CD4-positive, alpha-beta T cell treated with Interleukin-12 subunit alpha and Interleukin-12 subunit beta, for 1 hour (primary cell): ENCODE results near the gene AIG1.

Experiments used
- DNase-seq: peaks from one replicate; pipeline ENCODE4 v3.0.0-alpha.2; 2020

AIG1 gene

GRCh38 chr6:143098054-143098671, 37.5 kb downstream of the AIG1 start:
- DNase-seq, result peak; percentile 35

GRCh38 chr6:143099647-143100046, 39.0 kb downstream of the AIG1 start:
- DNase-seq, result no peak

GRCh38 chr6:143100429-143100828, 39.7 kb downstream of the AIG1 start:
- no peak for DNase-seq

GRCh38 chr6:143103916-143104315, 43.2 kb downstream of the AIG1 start:
- no peak for DNase-seq

- no peak for DNase-seq
Measured at GRCh38 chr6:143107440-143107839, 46.8 kb downstream of the AIG1 start.

- no peak for DNase-seq
Measured at GRCh38 chr6:143107911-143108761, 47.4 kb downstream of the AIG1 start.

DNA sequence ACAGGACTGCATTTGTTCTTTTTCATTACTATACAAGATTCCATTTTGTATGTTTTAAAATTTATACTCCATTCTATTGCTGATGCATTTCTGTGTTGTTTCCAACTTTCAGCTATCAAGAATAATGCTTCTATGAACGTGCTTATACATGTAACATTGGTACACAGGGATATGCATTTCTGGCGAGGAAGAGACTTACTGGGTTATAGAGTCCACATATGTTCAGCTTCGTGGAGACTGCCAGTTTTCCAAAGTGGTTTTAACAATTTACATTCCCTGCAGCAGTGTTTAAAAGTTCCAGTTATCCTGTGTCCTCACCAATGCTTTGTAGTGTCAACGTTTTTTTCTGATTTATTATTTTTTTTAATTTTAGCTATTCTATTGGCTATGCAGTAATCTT, 48.5 kb downstream of the AIG1 start:
- DNase-seq, result no peak

DNA sequence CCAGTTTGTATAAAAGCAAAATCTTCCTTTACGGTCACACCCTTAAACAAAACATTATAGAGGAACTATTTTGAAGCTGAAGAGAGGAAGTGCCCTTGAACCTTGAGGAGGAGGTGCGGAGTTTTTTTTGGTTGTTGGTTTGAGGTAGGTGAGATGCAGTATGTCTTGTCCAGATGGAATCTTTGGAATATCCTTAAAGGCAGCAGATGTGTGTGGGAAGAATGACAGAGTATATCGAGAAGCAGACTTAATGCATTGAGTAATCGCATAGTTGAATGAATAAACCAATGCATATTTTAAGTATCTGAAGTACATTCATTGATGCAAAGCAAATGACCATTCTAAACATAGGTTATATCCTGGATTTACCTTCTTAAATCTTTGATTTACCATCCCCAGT, 49.9 kb downstream of the AIG1 start:
- no peak for DNase-seq

DNA sequence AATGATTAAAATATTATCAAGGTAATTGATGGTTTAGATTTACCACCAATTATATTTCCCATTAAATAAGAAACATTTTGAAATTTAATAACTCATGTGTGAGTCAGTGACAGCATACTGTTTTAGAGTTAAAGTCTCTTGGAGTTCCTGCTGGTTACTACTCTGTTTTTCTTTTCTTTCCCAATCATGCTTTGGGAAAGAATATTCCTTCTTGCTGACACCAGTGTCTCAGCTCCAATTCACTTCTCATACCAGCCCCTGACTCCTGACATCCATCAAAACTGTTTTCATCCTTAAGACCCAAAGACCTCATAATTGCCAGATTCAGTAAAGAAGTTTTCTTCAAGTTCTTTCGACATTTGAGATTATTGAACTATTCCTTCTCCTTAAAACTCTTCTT, 50.3 kb downstream of the AIG1 start:
- DNase-seq, result no peak

GRCh38 chr6:143111443-143111842, 50.8 kb downstream of the AIG1 start:
- no peak for DNase-seq

GRCh38 chr6:143112084-143112768, 51.5 kb downstream of the AIG1 start:
- no peak for DNase-seq

- no peak for DNase-seq
Measured at GRCh38 chr6:143112837-143113236, 52.1 kb downstream of the AIG1 start.

DNA sequence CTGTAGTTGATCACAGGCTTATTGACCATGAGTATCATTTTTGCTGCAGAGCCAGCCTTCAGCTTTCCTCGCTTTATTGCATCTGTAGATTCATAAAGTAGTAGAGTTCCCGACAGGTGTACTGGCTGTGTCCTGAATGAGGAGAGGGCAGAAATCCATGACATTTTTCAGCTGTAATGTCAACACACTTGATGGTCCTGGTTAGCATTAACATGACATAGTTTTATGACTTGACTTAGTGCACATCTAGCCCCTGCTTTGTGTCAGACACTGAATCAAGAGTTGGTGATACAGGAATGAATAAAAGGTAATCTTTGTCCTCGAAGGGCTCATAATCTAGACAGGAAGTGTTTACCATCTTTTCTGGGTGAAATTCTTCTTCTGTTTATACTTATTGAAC, 55.0 kb downstream of the AIG1 start:
- no peak for DNase-seq

GRCh38 chr6:143117108-143117507, 56.4 kb downstream of the AIG1 start:
- no peak for DNase-seq

GRCh38 chr6:143119260-143119659, 58.6 kb downstream of the AIG1 start:
- no peak for DNase-seq

DNA sequence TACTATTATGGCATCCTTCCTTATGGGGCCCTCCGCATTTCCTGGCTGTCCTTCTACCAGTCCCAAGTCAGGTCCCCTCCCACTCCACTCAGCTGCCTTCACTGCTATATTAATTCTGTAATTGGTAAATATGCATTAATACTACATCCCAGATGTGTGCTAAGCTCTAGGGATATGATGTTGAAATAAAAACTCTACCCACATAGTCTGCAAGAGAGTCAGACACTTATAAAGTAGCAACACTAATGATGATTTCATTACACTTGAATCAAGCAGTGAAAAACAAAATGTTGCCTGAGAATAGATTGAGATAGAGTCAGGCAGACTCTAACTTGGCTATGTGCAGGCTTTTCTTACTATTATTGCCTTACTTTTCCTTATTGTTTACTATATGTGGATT, 62.4 kb downstream of the AIG1 start:
- no peak for DNase-seq

- no peak for DNase-seq
Measured at GRCh38 chr6:143123941-143124340, 63.3 kb downstream of the AIG1 start.

GRCh38 chr6:143125455-143125854, 64.8 kb downstream of the AIG1 start:
- no peak for DNase-seq

DNA sequence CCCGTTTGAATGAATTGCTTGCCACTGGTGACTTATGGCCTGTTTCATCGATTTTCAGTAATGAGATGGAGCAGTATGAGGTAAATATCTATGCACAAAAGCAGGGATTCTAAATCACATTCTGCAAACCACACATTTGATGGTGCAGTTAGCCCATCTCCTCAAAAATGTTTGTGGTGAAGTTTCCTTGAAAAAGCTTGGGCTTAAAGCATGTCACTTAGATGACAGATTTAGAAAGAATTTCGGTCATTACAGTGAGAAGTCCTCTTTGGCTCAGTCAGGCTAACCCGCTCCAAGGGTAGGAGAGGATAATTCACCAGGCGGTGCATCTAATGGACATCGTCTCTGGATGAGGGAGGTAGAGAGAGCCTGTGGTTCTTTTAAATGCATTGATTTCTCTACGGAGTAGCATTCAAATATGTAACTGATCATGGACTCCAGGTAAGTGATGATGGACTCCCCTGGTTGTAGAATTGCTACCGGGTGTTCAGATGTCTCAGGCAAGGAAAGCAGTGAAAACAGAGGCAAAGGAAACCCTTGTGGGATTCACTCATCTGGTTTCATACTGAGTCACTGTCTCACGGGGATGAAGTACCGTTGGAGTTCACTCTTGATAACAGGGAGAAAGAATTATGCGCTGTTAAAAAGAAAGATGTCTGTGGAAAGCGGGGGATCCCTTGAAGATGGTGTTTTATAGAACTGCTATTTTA, 65.3 kb downstream of the AIG1 start:
- DNase-seq, result no peak

DNA sequence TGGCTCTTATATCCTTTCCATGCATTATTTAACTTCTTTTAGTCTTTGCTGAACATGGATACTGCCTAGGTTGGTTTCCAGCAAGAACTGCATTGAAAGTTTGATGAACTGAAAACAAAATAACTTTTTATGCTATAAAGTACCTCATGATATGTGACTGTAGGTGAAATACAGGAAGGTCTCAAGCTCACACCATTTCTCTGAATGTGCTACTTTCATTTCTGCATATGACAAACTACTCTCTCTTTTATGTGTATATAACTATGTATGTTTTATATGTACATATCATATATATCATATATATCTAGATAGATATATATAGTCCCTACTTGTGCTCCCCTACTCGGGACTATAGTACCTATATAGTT, 65.9 kb downstream of the AIG1 start:
- DNase-seq, result no peak

DNA sequence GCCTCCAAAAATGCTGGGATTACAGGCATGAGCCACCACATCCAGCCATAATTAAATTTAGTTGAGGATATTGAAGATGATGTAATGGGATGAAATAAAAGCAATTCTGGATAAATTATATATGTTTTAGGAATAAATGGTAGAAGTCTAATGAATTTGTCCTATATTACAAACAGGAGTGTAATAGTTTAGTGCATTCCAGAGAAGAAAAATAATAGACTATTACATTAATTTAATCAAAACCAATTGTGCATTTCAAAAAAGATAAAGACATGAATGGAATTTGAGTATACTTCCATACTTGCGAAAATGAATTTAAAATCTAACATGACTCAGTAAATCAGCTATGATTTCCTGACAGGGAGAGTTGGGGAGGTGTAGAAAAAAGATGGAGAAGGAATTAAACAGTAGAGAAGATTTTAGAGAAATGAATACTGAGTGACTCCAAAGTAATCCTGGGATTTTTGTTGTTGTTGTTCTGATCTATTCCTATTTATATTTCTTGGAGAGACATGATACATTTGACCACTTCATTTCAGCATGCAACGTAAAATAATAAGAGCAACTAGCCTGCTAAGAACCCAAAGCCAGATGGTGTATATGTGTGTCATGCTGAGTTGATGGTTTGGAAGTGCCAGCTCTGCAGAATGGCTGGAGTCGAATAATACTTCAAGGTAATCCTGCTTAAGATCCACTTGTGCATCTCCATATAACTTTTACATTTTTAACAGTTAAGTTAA, 67.4 kb downstream of the AIG1 start:
- DNase-seq, result no peak

DNA sequence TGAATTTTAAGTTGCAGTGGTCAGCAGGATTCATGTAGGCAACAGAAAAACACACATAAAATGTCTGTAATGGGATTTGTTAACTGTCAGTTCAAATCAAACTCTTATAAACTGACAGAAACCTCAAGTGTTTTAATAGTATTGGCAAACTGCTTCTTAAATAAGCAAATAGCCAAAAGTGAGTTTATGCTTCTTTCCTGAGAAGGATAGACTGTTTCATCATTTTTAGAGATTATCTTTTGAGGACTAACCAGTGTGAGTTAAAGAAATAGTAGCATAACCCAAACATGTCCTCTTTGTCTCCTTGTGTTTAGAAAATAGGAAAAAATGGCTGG, 68.0 kb downstream of the AIG1 start:
- no peak for DNase-seq

DNA sequence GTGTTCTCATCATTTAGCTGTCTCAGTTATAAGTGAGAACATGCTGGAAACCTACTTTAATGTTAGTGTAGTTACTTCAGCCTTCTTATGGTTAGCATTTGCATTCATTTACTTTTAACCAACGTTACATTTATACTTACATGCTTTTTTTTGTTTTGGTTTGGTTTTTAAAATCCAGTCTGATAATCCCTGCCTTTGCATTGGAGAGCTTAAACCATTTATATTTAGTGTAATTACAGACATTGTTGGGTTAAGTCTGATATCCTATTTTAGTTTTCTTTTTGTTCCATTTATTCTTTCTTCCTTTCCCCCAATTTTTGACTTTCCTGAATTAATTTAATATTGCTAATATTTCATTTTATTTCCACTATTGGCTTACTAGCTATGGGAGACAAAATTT, 70.2 kb downstream of the AIG1 start:
- DNase-seq, result no peak
